Mesothelial cell of epicardium (in vitro differentiated cells): ENCODE data around the gene OLAH. TPM values are rescaled to one million over a fixed set of nuclear protein-coding genes. Genes with fewer than 3 reads are reported as not detected.

Experiments used
- DNase-seq, 2 experiments: peaks; one replicate each; pipeline ENCODE4 v3.0.0; 2021; ENCODE audit warnings: low spot score in 2 of 2; ENCODE audit not compliant: unreplicated experiment in 2 of 2
- H3K27ac Mint-ChIP-seq: 2 replicates; pipeline ENCODE4 v1.8.0; 2021; ENCODE audit warnings: mixed read lengths
- H3K27me3 Mint-ChIP-seq: 2 replicates; pipeline ENCODE4 v1.8.0; 2021; ENCODE audit warnings: low read depth, mixed read lengths
- H3K36me3 Mint-ChIP-seq: 2 replicates; pipeline ENCODE4 v1.8.0; 2021; ENCODE audit warnings: mixed read lengths
- H3K4me1 Mint-ChIP-seq: 2 replicates; pipeline ENCODE4 v1.8.0; 2021; ENCODE audit warnings: mixed read lengths
- H3K4me3 Mint-ChIP-seq: 2 replicates; pipeline ENCODE4 v1.8.0; 2021; ENCODE audit warnings: mild to moderate bottlenecking, moderate library complexity, mixed read lengths
- H3K9me3 Mint-ChIP-seq: 2 replicates; pipeline ENCODE4 v1.8.0; 2021; ENCODE audit warnings: mixed read lengths
- CTCF ChIP-seq: fragments of 200-600 bp; sonication (generic); IDR thresholded peaks from one replicate; pipeline ENCODE4 v1.5.0; 2021; ENCODE audit warnings: antibody characterized with exemption; ENCODE audit not compliant: unreplicated experiment
- total RNA-seq: library from RNA; stranded (reverse); gene quantifications from 3 replicates; pipeline ENCODE4 v1.2.1, GENCODE V29; 2021

The OLAH gene
- total RNA-seq, 1 donor from 2014 or later: 0.54 TPM

DNA sequence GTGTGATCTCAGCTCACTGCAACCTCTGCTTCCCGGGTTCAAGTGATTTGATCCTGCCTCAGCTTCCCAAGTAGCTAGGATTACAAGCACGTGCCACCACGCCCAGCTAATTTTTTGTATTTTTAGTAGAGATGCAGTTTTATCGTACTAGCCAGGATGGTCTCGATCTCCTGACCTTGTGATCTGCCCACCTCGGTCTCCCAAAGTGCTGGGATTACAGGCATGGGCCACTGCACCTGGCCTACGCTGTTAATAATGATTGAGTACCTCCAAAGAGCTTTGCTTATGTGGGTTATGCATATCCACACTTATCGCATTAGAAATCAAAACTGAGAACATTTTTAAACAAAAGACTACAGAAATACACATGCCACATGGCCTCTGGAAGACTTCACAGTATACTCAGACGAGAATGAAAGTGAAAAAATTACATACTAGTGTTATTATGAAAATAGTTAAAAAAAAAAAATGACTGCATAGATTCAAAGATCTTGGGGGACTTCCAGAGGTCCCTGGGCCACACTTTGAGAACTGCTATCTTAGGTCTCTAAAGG, 78.8 kb downstream of the OLAH start:
- peaks cover 2% of the 10 kb centered on the region for H3K4me1 Mint-ChIP-seq
- no peak overlapping the region for H3K4me3 Mint-ChIP-seq
- H3K27ac Mint-ChIP-seq: no peak overlapping the region
- H3K27me3 Mint-ChIP-seq: no peaks in the 10 kb centered on the region
- DNase-seq: no peak
- peaks cover 34% of the 10 kb centered on the region for H3K36me3 Mint-ChIP-seq
- no peaks in the 10 kb centered on the region for H3K9me3 Mint-ChIP-seq
- no peak for TF ChIP-seq CTCF

Other genes with a start within 250 kb of the OLAH start
- gene CDNF, start 205.9 kb upstream of the OLAH start, total RNA-seq: 1.7 to 2.3 TPM (median 2.2 TPM) in 3 replicates
- 11.2 to 12.6 TPM (median 11.2 TPM) in 3 replicates for gene HSPA14, start 205.6 kb upstream of the OLAH start, total RNA-seq
- 14.7 to 17.1 TPM (median 16.0 TPM) in 3 replicates for gene MSANTD7, start 205.6 kb upstream of the OLAH start, total RNA-seq
- 24.3 to 25.8 TPM (median 24.7 TPM) in 3 replicates for gene SUV39H2, start 165.1 kb upstream of the OLAH start, total RNA-seq
- gene DCLRE1C, start 89.8 kb upstream of the OLAH start, total RNA-seq: 9.4 to 11.9 TPM (median 10.5 TPM) in 3 replicates
- gene MEIG1, start 84.6 kb upstream of the OLAH start, total RNA-seq: 0.56 to 0.77 TPM in 2 of 3 replicates, not detected in the other
- 2.1 to 3.1 TPM (median 2.4 TPM) in 3 replicates for gene ACBD7, start 44.8 kb downstream of the OLAH start, total RNA-seq
- 16.0 to 16.2 TPM (median 16.2 TPM) in 3 replicates for gene RPP38, start 53.4 kb downstream of the OLAH start, total RNA-seq
- gene NMT2, start 124.8 kb downstream of the OLAH start, total RNA-seq: 19.3 to 21.9 TPM (median 20.0 TPM) in 3 replicates